Common myeloid progenitor, CD34-positive (primary cell): ENCODE results near the gene MED9.

ENCODE experiments used
- CTCF ChIA-PET: fragments of 350-600 bp; sonication (Branson Sonifier 250); formaldehyde crosslinking; loops from one replicate; lab custom pipeline; 2021; ENCODE audit warnings: antibody characterized with exemption; lab: Charles Lee
- POLR2A ChIA-PET: fragments of 350-600 bp; sonication (Branson Sonifier 250); formaldehyde crosslinking; loops from one replicate; lab custom pipeline; 2021; ENCODE audit warnings: antibody characterized with exemption; lab: Charles Lee
- DNase-seq, 3 donors: peaks; one replicate each; pipeline versions ENCODE4 v3.0.0 to v3.0.0-alpha.2; 2013
- H3K27ac ChIP-seq, 2 experiments: 1 replicate in 1 of 2; 2 replicates in 1 of 2; pipeline ENCODE4 v1.7.0; 2013; ENCODE audit warnings: inconsistent platforms in 2 of 2, low read length in 2 of 2, mild to moderate bottlenecking in 2 of 2, low read depth in 1 of 2, moderate library complexity in 1 of 2; ENCODE audit not compliant: severe bottlenecking in 2 of 2, insufficient read depth in 1 of 2, poor library complexity in 1 of 2
- H3K27me3 ChIP-seq, 5 experiments: replicated peaks in 2 of 5; 1 replicate in 3 of 5; 2 replicates in 2 of 5; pipeline versions ENCODE4 v1.6.1 to v1.7.0; 2013; ENCODE audit warnings: low read length in 4 of 5, mild to moderate bottlenecking in 2 of 5, moderate library complexity in 2 of 5, inconsistent platforms in 1 of 5; ENCODE audit not compliant: insufficient read depth in 5 of 5, control insufficient read depth in 4 of 5
- H3K36me3 ChIP-seq, 4 experiments: 1 replicate in 2 of 4; 2 replicates in 2 of 4; pipeline versions ENCODE4 v1.6.1 to v1.7.0; 2013; ENCODE audit warnings: low read length in 3 of 4, control low read depth in 1 of 4, mild to moderate bottlenecking in 1 of 4; ENCODE audit not compliant: control insufficient read depth in 4 of 4, insufficient read depth in 4 of 4
- H3K4me1 ChIP-seq, 4 experiments: 1 replicate in 3 of 4; 2 replicates in 1 of 4; pipeline versions ENCODE4 v1.6.1 to v1.7.1; 2013; ENCODE audit warnings: low read length in 3 of 4, mild to moderate bottlenecking in 3 of 4, control low read depth in 1 of 4, inconsistent platforms in 1 of 4, moderate library complexity in 1 of 4; ENCODE audit not compliant: control insufficient read depth in 4 of 4, insufficient read depth in 4 of 4; ENCODE audit errors: control extremely low read depth in 1 of 4
- H3K4me3 ChIP-seq, 7 experiments: 1 replicate in 4 of 7; 2 replicates in 3 of 7; pipeline versions ENCODE4 v1.5.1 to v1.7.0; 2013; ENCODE audit warnings: mild to moderate bottlenecking in 7 of 7, low read length in 6 of 7, moderate library complexity in 6 of 7, inconsistent platforms in 2 of 7, low read depth in 2 of 7, control low read depth in 1 of 7; ENCODE audit not compliant: insufficient read depth in 4 of 7, control insufficient read depth in 1 of 7; ENCODE audit errors: extremely low read depth in 1 of 7
- H3K9me3 ChIP-seq, 5 experiments: 1 replicate in 4 of 5; 2 replicates in 1 of 5; pipeline versions ENCODE4 v1.6.1 to v1.7.1; 2013; ENCODE audit warnings: low read length in 4 of 5, mild to moderate bottlenecking in 2 of 5, inconsistent platforms in 1 of 5, low read depth in 1 of 5, moderate library complexity in 1 of 5; ENCODE audit not compliant: control insufficient read depth in 4 of 5, insufficient read depth in 2 of 5; ENCODE audit errors: control extremely low read depth in 1 of 5
- WGBS: methylation state at CpG from one replicate; pipeline ENCODE4 v1.1.5; 2013; ENCODE audit not compliant: insufficient coverage; 5-methylcytosine and 5-hydroxymethylcytosine counted together

Gene MED9

DNA sequence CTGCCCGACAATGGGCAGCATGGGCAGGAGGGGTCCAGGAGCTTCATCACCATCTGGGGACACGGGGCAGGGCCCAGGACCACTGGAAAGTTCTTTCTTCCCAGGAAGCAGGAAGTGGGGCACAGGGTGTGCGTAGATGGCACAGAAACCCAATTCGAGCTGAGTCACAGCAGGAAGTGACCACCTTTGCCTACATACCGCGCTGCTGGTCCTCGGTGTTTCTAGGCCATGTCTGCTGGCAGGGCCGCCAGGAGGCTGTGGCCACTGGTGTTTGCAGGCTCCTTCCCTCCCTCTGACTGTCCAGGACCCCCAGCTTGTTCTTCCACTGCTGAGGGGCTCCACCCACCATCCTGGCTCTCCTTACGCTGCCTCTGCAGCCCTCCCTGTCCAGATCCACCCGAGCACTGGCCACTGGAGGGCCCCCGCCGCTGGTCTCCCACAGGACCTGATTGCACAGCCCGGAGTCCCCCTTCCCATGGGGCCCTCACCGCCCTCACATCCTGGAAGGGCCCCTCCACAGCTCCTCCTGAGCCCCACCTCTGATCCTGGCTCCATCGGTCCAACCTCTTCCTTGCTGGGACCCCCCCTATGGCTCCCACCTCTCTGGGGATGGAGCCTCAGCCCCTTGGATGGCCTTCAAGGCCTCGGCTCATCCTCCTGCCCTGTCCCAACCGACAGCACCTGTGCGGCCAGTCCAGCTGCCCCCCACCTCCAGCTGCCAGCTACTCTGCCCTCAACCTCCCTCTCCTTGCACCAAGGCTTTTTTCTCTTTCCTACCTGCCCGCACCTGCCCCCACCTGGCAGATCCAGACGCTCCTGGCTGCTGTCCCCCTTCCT lies 33.9 kb downstream of the MED9 start:
- no peak overlapping the region for H3K4me3 ChIP-seq
- no peak overlapping the region for H3K27ac ChIP-seq
- peak in 2 of 3 donors; percentile 58 to 69 for DNase-seq
- ChIA-PET POLR2A (interaction anchor here (0.6 to 1.0 kb wide), 2 partner anchors 11 to 15 kb away, joined by 3 to 4 read pairs; no protein-coding TSS in a partner anchor), CTCF (interaction anchor here (0.8 to 3.9 kb wide), 12 partner anchors 10 to 157 kb away, joined by 3 to 35 read pairs (median 4); partner anchors contain the start of gene RASD1)
- H3K36me3 ChIP-seq: no peaks in the 10 kb centered on the region
- no peaks in the 10 kb centered on the region for H3K27me3 ChIP-seq
- H3K9me3 ChIP-seq: no peaks in the 10 kb centered on the region
- WGBS: 65% methylated on average over 19 of the region's 20 CpGs
- H3K4me1 ChIP-seq: peaks cover 0 to 50% (median 35%) of the 10 kb centered on the region in 4 experiments

DNA sequence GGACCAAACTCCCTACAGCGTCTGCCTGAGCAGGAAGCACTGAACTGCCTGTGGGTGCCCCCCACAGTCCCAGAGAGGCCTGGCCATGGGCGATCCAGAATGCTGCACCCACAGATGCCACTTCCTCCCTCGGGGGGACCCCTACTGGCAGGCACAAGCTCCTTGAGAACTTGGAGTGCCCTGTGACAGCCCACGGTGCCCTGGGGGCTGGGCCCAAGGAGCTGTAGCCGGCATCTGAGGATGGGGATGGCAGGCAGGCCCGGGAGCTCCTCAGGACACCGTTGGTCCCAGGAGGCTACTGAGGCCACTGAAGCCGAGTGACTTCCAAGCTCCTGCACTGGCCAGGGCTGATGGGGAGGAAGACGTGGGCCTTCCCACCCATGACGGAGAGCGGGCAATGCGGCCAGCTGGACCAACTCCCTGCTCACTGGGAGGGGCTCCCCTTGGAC lies 34.5 kb downstream of the MED9 start:
- H3K36me3 ChIP-seq: no peaks in the 10 kb centered on the region
- ChIA-PET CTCF (interaction anchor here (1.0 to 3.9 kb wide), 7 partner anchors 12 to 158 kb away, joined by 3 to 35 read pairs (median 6); partner anchors contain the start of gene RASD1), POLR2A (no interaction called here)
- H3K27ac ChIP-seq: no peak overlapping the region
- no peaks in the 10 kb centered on the region for H3K27me3 ChIP-seq
- no peaks in the 10 kb centered on the region for H3K9me3 ChIP-seq
- DNase-seq: peak in 2 of 3 donors; percentile 67 to 76
- H3K4me1 ChIP-seq: peaks cover 0 to 50% (median 35%) of the 10 kb centered on the region in 4 experiments
- 53% methylated on average over 9 of the region's 12 CpGs for WGBS
- H3K4me3 ChIP-seq: no peak overlapping the region

DNA sequence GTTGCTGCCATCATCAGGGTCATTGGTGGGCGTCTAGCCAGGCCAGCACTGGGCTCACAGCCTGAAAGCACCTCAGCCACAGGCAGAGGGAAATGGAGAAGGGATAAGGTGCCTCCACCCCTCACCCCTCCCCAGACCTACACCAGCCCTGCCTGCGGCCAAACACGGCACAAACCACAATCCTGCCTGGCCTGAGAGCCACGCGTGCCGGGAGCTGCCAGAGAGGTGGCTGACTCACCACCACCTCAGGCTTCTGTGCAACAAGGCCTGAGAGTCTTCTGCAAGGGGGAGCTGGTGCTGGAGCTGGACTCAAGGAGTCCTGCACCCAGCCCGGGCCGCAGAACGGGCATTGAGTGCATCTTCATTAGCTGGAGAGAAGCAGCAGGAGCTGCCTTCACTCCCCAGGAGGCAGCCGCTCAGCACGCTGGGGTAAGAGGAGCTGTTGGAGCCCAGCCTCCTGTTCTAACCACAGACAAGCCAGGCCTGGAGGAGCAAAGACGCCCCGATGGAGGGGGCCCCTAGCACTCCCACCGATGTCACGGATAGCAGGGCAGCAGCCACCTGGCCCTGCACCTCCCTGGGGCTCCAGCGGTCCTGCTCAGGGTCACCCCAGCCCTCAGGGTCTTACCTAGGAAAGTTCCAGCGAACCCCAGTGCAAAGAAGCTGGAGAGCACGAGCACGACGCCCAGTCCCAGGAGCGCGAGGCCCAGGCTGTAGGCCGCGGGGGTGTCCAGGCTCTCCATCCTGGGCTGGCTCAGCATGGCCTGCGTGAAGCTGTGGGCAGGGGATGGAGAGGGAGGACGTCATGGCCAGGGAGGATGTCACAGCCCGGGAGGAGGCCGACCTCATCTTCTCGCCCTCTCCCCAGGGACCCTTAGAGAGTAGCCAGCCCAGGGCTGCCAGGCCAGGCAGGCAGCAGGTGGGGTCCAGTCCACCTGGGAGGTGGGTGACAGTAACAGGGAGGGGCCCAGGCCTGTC lies 35.4 kb downstream of the MED9 start:
- H3K9me3 ChIP-seq: no peaks in the 10 kb centered on the region
- POLR2A ChIA-PET: no interaction called here
- CTCF ChIA-PET: interaction anchor here (1.0 to 3.9 kb wide), 7 partner anchors 11 to 157 kb away, joined by 3 to 35 read pairs (median 5); partner anchors contain the start of gene RASD1
- no peak overlapping the region for H3K27ac ChIP-seq
- H3K27me3 ChIP-seq: no peaks in the 10 kb centered on the region
- peak; percentile 67 to 95 (median 91) for DNase-seq
- H3K36me3 ChIP-seq: no peaks in the 10 kb centered on the region
- 56% methylated on average over 23 of the region's 29 CpGs for WGBS
- H3K4me1 ChIP-seq: peaks cover 0 to 42% (median 34%) of the 10 kb centered on the region in 4 experiments
- H3K4me3 ChIP-seq: no peak overlapping the region

DNA sequence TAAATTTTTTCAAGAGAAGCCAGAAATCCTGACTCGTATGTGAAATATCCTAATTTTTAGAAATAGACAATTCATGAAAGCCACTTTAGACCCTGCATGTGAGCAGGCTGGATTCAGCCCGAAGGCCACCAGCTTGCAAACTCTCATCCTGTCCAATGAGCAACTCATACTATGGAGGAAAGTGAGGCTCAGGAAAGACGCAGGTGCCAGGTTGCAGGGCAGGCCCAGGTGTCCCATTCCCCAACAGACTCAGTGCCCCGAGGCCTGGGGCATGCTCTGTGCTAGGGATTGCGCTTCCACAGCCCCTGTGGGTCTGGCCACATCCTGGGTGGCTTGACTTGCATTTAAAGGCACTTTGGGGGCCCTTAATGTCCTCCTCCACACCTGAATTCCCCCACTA lies 36.1 kb downstream of the MED9 start:
- 98% methylated on average over 4 of the region's 5 CpGs for WGBS
- POLR2A ChIA-PET: no interaction called here

DNA sequence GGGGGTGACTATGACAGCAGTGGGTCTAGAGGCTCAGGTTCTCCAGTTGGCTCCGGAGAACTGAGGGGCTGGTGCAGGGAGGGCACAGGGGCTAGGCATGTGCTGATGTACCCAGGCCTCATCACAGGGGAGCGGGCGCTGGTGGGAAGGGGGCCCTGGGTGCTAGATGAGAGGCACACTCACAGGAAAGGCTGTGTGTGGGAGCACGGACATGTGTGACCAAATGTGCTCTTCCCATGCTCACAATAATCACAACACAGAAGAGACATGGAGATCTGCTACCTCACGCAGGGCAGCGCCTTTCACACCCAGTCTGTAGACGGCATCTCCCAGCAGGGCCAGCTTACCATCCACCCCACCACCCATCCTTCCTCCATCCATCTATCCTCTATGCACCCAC lies 36.8 kb downstream of the MED9 start:
- DNase-seq: no peak
- WGBS: 92% methylated on average over 4 of the region's 7 CpGs
- no peak overlapping the region for H3K4me3 ChIP-seq
- no peaks in the 10 kb centered on the region for H3K36me3 ChIP-seq
- ChIA-PET POLR2A (no interaction called here), CTCF (interaction anchor here (1.1 to 2.3 kb wide), 3 partner anchors 10 to 22 kb away, joined by 3 to 5 read pairs (median 4); no protein-coding TSS in a partner anchor)
- peaks cover 0 to 41% (median 33%) of the 10 kb centered on the region in 4 experiments for H3K4me1 ChIP-seq
- H3K9me3 ChIP-seq: no peaks in the 10 kb centered on the region
- H3K27ac ChIP-seq: no peak overlapping the region
- H3K27me3 ChIP-seq: no peaks in the 10 kb centered on the region

More for the DNA sequence above, 36.1 kb downstream of the MED9 start:
- peaks cover 0 to 41% (median 33%) of the 10 kb centered on the region in 4 experiments for H3K4me1 ChIP-seq
- CTCF ChIA-PET: interaction anchor here (1.2 to 2.3 kb wide), 2 partner anchors 11 to 15 kb away, joined by 4 to 5 read pairs; no protein-coding TSS in a partner anchor
- no peak overlapping the region for H3K27ac ChIP-seq
- H3K27me3 ChIP-seq: no peaks in the 10 kb centered on the region
- no peaks in the 10 kb centered on the region for H3K9me3 ChIP-seq
- DNase-seq: no peak
- no peaks in the 10 kb centered on the region for H3K36me3 ChIP-seq
- no peak overlapping the region for H3K4me3 ChIP-seq

DNA sequence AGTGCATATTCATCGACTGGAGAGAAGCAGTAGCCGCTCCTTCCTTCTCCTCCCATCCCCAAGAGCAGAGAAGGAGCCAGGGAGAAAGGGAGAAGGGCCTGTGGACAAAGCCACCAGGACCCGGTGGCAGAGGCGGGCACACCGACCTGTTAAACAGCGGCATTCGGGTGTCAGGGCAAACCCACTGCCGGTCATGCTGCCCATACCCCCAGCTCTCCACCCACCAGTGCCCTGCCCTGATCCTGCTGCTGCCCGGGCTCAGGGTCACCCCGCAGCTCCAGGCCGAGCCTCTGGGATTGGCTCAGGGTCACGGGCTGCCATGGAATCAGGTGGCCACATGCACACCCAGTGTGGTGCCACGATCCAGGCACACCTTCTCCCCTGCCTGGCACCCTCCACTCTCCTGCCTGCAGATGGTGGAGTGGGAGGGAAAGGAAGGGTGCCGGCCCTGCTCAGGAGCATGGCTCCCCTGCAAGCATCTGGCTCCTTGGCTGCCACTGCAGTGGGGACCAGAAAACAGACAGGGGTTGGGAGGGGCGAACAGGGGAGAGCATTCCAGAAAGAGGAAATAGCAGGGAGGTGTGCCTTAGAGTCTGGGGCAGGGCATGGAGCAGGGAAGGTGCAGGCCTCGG lies 37.7 kb downstream of the MED9 start:
- Histone ChIP-seq H3K27me3 (no peaks in the 10 kb centered on the region), H3K36me3 (peaks cover 0 to 4% (median 0%) of the 10 kb centered on the region in 4 experiments), H3K9me3 (no peaks in the 10 kb centered on the region), H3K4me1 (peaks cover 0 to 35% (median 29%) of the 10 kb centered on the region in 4 experiments), H3K27ac (no peak overlapping the region), H3K4me3 (no peak overlapping the region)
- DNase-seq: no peak
- ChIA-PET CTCF (interaction anchor here (1.1 to 2.3 kb wide), 3 partner anchors 9 to 128 kb away, joined by 3 to 5 read pairs (median 3); no protein-coding TSS in a partner anchor), POLR2A (interaction anchor here (0.5 kb wide), 1 partner anchor 31 kb away, joined by 3 read pairs; no protein-coding TSS in a partner anchor)
- WGBS: 96% methylated on average over 9 of the region's 16 CpGs
